GM19025 (cell line): ENCODE results near the gene DNAH9.

Experiments used
- ATAC-seq: cut with Tn5 transposase; IDR thresholded peaks from one replicate; pipeline ENCODE4 v1.9.1; 2021; ENCODE audit warnings: mild to moderate bottlenecking, low read depth, moderate library complexity; ENCODE audit not compliant: unreplicated experiment

Gene DNAH9

DNA sequence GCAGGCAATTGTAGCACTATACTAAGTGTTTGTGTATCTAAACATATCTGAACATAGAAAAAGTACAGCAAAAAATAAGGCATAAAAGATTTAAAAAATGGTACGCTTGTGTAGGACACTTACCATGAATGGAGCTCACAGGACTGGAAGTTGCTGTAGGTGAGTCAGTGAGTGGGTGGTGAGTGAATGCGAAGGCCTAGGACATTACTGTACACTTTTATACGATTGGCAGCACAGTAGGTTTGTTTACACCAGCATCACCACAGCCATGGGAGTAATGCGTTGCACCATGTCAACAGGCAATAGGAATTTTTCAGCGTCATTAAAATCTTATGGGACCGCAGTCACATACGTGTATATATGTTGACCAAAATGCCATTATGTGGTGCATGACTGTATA, 45.6 kb downstream of the DNAH9 start:
- ATAC-seq, result no peak

GRCh38 chr17:11644265-11645212, 46.3 kb downstream of the DNAH9 start:
- no peak for ATAC-seq

- ATAC-seq, result no peak
Observed at GRCh38 chr17:11645426-11645825, 47.2 kb downstream of the DNAH9 start.

DNA sequence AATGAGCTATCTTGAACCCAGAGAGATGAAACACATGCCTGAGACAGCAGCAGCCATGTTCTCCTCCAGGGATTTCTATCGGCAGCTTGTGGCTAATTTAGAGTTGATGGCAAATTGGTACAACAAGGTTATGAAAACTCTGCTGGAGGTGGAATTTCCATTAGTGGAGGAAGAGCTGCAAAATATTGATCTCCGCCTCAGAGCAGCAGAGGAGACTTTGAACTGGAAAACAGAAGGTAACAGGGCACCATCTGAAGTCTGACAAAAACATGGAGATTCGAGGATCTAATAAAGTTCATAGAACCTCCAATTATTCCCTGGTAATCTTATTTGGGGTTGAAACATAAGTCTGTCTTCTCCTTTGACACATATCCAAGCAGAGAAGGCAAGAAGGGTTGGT, 52.8 kb downstream of the DNAH9 start:
- ATAC-seq, result no peak

DNA sequence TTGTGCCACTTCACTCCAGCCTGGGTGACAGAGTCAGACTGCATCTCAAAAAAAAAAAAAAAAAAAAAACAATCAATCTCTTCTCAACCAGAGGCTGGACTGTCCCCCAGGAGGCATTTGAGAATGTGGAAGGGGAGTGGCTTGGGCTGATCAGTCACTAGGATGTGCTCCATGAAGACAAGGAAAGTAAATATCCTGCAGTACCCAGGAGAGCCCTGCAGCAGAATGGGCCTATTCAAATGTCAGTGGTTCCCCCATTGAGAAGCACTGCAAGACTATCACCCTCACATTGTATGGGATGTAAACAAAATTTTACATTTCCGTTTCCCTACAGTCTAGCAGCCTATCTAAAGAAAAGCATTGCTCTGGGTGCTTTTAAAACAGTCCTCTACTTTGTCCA, 70.3 kb downstream of the DNAH9 start:
- ATAC-seq, result no peak

GRCh38 chr17:11671126-11671525, 72.9 kb downstream of the DNAH9 start:
- no peak for ATAC-seq

DNA sequence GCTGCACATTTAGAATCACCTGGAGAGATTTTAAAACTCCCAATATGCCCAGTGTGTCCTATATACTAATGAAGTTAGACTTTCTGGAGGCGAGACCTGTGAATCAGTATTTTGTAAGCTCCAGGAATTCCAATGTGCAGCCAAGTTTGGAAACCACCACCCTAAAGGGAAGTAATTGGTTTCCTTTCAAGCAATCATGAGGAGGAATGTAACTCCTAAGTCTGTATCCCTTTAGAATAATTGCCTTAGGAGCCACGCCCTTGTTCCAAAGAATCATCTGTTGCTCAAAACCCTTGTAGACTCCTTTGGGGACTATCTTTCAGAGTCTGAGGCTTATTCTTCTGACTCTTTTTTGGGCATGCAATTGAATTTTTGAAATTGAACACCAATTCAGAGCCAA, 84.4 kb downstream of the DNAH9 start:
- no peak for ATAC-seq

DNA sequence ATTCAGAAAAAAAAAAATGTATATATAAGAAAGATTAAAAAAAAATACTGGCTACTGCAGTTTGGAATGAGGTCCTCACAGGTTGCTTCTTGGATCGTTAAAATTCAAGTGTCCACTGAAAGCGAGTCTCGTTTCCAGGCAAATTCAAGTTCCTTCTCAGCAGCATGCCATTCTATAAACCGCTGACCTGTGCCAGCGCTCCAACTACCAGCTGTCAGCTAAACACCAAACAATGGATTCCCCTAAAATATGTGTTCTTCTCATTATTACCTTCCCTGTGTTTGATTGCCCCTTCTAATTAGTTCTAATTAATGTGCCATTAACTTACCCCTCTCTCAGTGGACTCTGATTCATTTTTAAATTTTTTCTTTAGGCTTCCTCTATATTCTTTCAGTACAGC, 92.4 kb downstream of the DNAH9 start:
- ATAC-seq, result no peak

DNA sequence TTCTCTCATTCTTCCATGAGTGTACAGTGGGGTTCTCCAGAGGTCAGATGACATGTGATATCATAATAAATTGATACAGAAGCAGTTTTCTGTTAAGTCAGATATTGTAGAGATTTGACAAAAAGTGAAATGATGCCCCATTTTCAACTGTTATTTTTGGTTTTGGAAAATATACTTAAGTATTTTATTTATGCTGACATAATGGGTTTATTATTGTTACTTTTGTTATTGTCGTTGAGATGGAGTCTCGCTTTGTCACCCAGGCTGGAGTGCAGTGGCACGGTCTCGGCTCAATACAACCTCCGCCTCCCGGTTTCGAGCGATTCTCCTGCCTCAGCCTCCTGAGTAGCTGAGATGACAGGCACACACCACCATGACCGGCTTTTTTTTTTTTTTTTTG, 94.4 kb downstream of the DNAH9 start:
- ATAC-seq, result no peak

- ATAC-seq, result no peak
Observed at GRCh38 chr17:11693284-11693683, 95.0 kb downstream of the DNAH9 start.

DNA sequence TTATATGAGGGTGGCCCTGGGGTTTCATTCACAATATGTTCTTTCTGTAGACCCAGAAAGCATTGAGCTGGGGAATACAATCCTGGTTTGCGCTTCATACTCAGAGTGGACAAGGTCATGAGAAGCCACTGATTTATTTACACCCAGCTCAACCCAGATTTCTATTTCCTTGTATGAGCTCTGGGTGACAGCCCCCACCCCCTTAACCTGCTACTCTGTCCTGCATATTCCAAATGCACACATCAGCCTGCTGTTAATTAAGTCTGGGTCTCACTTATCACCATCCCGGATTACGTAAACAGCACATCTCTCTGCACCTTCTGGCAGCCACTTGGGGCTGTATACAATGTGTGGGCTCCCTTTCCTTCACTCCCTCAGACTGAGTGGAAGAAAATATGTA, 102.4 kb downstream of the DNAH9 start:
- no peak for ATAC-seq

- no peak for ATAC-seq
Observed at GRCh38 chr17:11701911-11702310, 103.6 kb downstream of the DNAH9 start.

DNA sequence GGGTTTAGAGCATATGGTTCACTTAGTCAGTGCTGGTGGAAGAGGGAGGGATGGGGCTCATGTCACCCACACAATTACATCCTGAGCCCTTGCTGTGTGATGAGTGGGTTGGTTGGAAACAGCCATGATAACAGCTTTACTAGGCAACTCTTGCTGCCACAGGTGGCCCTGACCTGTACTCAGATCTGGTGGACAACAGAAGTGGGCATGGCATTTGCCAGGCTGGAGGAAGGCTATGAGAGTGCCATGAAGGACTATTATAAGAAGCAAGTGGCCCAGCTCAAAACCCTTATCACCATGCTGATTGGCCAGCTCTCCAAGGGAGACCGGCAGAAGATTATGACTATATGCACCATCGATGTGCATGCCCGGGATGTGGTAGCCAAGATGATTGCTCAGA, 105.8 kb downstream of the DNAH9 start:
- no peak for ATAC-seq

DNA sequence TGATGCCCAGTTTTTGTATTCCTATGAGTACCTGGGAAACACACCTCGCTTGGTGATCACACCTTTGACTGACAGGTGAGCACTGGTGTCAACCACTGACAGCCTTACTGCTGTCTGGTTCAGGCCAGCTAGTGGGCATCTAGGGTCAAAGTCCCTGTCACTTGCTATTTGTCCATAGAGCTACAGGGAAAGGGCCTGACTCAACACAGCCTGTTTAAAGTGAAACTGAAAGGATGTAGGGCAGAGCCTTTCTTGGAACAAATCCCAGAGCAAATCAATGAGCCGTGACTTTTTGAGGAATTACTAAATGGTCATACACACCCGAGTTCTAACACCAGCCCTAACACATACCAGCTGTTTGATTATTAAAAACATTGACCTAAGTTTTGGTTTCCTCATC, 106.8 kb downstream of the DNAH9 start:
- no peak for ATAC-seq

DNA sequence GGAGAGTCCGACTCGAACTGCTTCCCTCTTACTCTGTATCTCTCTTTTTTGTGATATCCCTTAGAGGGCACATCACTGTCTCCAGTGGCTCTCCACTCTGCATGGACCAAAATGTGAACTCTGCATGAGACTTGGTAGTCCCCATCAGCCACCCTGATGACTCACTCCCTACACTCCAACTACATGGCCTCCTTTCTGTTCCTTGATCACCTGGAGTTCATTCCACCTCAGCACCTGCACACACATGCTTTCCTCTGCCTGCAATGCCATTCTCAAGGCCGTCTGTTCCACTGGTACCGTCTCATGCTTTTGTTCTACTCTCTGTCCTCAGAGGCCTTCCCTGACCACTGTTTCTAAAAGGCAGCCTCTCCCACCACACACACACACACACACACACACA, 109.3 kb downstream of the DNAH9 start:
- ATAC-seq, result no peak

DNA sequence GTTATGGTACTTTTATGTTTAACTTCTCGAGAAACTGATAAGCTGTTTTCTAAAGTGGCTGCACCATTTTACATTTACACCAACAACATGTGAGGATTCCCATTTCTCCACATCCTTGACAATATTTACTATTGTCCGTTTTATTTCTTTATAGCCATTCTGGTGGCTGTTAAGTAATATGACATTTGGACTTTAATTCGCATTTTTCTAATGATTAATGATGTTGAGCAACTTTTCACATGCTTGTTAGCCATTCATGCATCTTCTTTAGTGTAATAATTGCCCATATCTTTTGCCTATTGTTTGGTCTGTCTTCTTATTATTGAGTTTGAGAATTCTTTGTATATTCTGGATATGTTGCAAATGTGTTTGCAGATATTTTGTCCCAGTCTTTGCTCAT, 114.2 kb downstream of the DNAH9 start:
- ATAC-seq, result no peak

GRCh38 chr17:11719203-11719602, 120.9 kb downstream of the DNAH9 start:
- ATAC-seq, result no peak

DNA sequence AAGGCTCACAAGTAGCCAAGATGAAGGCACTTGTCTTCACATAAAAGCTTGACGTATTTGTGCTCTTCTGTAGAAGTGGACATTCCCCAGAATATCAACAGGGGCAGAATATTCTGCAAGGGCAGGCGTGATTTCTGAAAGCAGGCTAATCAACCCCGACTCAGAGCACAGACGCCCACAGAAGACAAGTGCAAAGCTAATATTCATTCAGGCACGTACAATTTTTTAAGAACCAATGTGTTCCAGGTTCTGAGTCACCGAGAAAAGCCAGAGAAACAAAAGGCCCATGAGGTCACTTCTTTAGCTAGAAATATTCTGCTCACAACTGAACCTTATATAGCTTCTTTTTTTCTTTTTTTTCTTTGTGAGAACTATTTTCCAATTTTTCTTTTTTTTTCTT, 121.6 kb downstream of the DNAH9 start:
- ATAC-seq, result no peak

GRCh38 chr17:11720816-11721215, 122.5 kb downstream of the DNAH9 start:
- ATAC-seq, result no peak

GRCh38 chr17:11730747-11731146, 132.5 kb downstream of the DNAH9 start:
- ATAC-seq, result no peak

GRCh38 chr17:11736613-11737312, 138.5 kb downstream of the DNAH9 start:
- ATAC-seq, result no peak

- no peak for ATAC-seq
Observed at GRCh38 chr17:11737313-11737679, 139.0 kb downstream of the DNAH9 start.
